ENCODE results near the gene PLCXD3.

The PLCXD3 gene

GRCh38 chr5:41413074-41413473, 97.3 kb downstream of the PLCXD3 start:
- DNase-seq (ENCODE audit: low read depth) = no peak

GRCh38 chr5:41412496-41412895, 97.9 kb downstream of the PLCXD3 start:
- DNase-seq (ENCODE audit: low read depth) = no peak

GRCh38 chr5:41410737-41411136, 99.7 kb downstream of the PLCXD3 start:
- no peak for DNase-seq (ENCODE audit: low read depth)

- DNase-seq (ENCODE audit: low read depth) = no peak
Observed at GRCh38 chr5:41410307-41410706, 100.1 kb downstream of the PLCXD3 start.

- DNase-seq (ENCODE audit: low read depth) = no peak
Observed at GRCh38 chr5:41408676-41409443, 101.5 kb downstream of the PLCXD3 start.

GRCh38 chr5:41406936-41407335, 103.5 kb downstream of the PLCXD3 start:
- no peak for DNase-seq (ENCODE audit: low read depth)

GRCh38 chr5:41406424-41406823, 104.0 kb downstream of the PLCXD3 start:
- DNase-seq (ENCODE audit: low read depth) = no peak

- no peak for DNase-seq (ENCODE audit: low read depth)
Observed at GRCh38 chr5:41404757-41405156, 105.6 kb downstream of the PLCXD3 start.

GRCh38 chr5:41403846-41404245, 106.6 kb downstream of the PLCXD3 start:
- no peak for DNase-seq (ENCODE audit: low read depth)

GRCh38 chr5:41402845-41403244, 107.6 kb downstream of the PLCXD3 start:
- DNase-seq (ENCODE audit: low read depth) = no peak

GRCh38 chr5:41399839-41400238, 110.6 kb downstream of the PLCXD3 start:
- DNase-seq (ENCODE audit: low read depth) = no peak

GRCh38 chr5:41392016-41392415, 118.4 kb downstream of the PLCXD3 start:
- DNase-seq (ENCODE audit: low read depth) = no peak

GRCh38 chr5:41374631-41375030, 135.8 kb downstream of the PLCXD3 start:
- no peak for DNase-seq (ENCODE audit: low read depth)

- no peak for DNase-seq (ENCODE audit: low read depth)
Observed at GRCh38 chr5:41373230-41373629, 137.2 kb downstream of the PLCXD3 start.

GRCh38 chr5:41371738-41372137, 138.7 kb downstream of the PLCXD3 start:
- no peak for DNase-seq (ENCODE audit: low read depth)

- DNase-seq (ENCODE audit: low read depth) = no peak
Observed at GRCh38 chr5:41370482-41370881, 139.9 kb downstream of the PLCXD3 start.

- DNase-seq (ENCODE audit: low read depth) = no peak
Observed at GRCh38 chr5:41369799-41370198, 140.6 kb downstream of the PLCXD3 start.

GRCh38 chr5:41368158-41368557, 142.2 kb downstream of the PLCXD3 start:
- no peak for DNase-seq (ENCODE audit: low read depth)

- DNase-seq (ENCODE audit: low read depth) = no peak
Observed at GRCh38 chr5:41365369-41365768, 145.0 kb downstream of the PLCXD3 start.

GRCh38 chr5:41364346-41364745, 146.1 kb downstream of the PLCXD3 start:
- no peak for DNase-seq (ENCODE audit: low read depth)

- DNase-seq (ENCODE audit: low read depth) = no peak
Observed at GRCh38 chr5:41363343-41363986, 146.9 kb downstream of the PLCXD3 start.

- no peak for DNase-seq (ENCODE audit: low read depth)
Observed at GRCh38 chr5:41356786-41357185, 153.6 kb downstream of the PLCXD3 start.

GRCh38 chr5:41349846-41350245, 160.6 kb downstream of the PLCXD3 start:
- DNase-seq (ENCODE audit: low read depth) = no peak

GRCh38 chr5:41347569-41347968, 162.8 kb downstream of the PLCXD3 start:
- no peak for DNase-seq (ENCODE audit: low read depth)
